GM20000 (cell line): ENCODE results near the gene CACNA1B.

Experiments
- DNase-seq: peaks from one replicate; pipeline ENCODE4 v3.0.0; 2012; ENCODE audit warnings: low spot score
- TF ChIP-seq, protein P1 (sequence below): IDR thresholded peaks from 2 replicates; pipeline ENCODE4 v1.5.1; 2012; ENCODE audit warnings: mild to moderate bottlenecking, control low read depth; ENCODE audit errors: extremely low read depth, missing control alignments

Gene CACNA1B

GRCh38 chr9:138066049-138066448, 188.5 kb downstream of the CACNA1B start:
- no peak for DNase-seq

DNA sequence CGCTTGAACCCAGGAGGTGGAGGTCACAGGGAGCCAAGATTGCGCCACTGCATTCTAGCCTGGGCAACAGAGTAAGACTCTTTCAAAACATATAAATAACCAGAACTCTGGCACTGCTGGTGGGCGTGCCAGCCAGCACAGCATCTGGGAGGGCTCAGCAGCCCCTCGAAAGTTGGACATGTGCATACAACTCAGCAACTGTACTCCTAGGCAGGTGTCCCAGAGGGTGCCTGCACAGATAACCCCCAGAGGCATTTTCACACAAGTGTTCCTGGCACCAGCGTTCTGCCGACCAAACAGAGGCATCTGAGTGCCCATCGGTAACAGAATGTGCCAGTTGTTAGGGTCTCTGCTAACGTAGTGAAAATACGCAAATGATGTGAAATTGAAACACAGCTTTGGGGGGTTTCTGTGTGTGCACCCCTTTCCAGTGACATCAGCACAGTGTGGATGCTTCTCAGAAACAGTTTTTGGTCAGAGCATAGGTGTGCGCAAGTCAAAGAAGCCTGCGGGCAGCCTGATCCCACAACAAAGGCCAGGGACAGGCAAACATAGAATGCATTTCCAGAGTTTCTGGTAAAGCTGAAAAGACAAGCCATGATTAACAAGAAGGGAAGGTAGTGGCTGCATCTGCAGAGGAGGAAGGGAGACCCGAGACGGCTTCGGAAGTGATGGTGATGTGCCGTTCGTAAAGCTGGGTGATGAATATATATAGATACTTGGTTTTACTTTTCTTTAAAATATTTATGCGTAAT, 190.2 kb downstream of the CACNA1B start:
- TF ChIP-seq, protein P1, sequence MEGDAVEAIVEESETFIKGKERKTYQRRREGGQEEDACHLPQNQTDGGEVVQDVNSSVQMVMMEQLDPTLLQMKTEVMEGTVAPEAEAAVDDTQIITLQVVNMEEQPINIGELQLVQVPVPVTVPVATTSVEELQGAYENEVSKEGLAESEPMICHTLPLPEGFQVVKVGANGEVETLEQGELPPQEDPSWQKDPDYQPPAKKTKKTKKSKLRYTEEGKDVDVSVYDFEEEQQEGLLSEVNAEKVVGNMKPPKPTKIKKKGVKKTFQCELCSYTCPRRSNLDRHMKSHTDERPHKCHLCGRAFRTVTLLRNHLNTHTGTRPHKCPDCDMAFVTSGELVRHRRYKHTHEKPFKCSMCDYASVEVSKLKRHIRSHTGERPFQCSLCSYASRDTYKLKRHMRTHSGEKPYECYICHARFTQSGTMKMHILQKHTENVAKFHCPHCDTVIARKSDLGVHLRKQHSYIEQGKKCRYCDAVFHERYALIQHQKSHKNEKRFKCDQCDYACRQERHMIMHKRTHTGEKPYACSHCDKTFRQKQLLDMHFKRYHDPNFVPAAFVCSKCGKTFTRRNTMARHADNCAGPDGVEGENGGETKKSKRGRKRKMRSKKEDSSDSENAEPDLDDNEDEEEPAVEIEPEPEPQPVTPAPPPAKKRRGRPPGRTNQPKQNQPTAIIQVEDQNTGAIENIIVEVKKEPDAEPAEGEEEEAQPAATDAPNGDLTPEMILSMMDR: no peak

More at GRCh38 chr9:138066049-138066448, 188.5 kb downstream of the CACNA1B start:
- TF ChIP-seq, protein P1: no peak

DNA sequence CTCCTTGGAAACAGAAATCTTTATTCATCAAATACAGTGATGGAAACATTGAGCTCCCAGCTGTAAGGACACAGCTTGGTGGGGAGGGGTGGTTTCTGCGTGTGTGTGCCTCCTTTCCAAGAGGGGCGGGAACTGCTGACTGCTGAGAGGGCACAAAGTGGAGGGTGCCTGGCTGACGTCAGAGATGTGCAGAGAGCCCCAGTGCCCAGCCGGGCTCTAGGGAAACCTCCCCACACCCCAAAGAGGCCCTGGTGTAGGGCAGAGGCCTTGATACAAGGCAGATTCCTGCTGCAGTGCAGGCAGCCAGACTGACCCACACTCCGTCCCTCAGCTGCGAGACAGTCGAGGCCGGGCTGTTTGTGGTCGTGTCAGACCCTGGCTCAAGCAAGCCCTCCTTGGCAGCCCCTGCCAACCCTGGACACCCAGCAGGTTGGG, 191.0 kb downstream of the CACNA1B start:
- no peak for DNase-seq
- TF ChIP-seq, protein P1: no peak

More for the DNA sequence above, 190.2 kb downstream of the CACNA1B start:
- DNase-seq: no peak

DNA sequence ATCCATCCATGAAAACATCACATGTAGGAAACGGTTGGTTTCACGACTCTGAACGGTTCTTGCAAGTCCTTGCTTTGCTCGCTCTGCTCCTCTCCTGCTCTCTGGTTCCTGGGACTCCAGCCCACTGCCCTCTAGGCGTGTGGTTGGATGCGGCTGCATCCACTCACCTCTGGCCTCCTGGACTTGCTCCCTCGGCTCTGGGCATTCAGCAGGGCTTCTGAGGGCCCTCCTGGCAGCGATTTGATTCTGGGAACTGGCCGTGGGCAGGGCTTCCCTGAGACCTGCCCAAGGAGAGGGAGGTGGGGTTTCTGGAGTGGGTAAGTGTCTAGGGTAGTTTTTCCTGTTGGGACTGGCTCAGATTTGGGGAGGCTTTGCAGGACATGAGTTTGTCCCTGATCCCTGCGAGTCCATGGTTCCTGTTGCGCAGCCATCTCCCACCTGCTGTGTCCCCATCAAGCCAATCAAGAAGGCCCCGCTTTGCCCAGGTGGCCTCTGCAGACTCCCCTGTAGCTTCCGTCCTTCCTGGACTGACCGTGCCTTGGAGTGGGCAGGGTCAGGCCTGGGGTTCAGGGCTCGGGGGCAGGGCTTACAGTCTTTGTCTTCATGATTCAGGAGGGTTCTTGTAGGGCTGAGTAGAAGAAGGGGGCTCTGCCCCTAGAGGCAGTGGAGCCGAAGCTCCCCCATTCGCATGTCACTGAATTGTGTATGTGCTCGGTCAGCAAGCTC, 192.3 kb downstream of the CACNA1B start:
- no peak for DNase-seq
- TF ChIP-seq, protein P1: no peak

- TF ChIP-seq, protein P1: no peak
- DNase-seq: no peak
Observed at GRCh38 chr9:138070815-138071214, 193.2 kb downstream of the CACNA1B start.

DNA sequence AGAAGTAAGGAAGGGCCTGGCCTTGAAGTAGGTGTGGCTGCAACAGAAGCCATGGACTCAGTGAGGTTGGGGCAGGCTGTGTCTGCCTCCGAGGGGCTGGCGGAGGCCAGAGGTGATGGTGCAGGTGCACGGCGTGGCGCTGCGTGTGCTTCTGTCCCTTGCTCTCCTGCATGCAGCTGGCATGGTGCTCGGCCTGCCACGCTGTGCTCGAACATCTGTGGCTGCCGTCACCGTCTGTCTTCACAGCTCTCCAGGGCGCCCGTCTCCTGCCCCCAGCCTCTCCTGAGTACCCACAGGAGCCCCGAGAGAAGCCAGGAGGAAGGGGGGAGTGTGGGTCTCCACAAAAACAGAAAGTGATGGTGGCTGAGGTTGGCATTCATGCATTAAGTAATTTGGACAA, 193.7 kb downstream of the CACNA1B start:
- DNase-seq: no peak
- TF ChIP-seq, protein P1: no peak

- no peak for DNase-seq
- TF ChIP-seq, protein P1: no peak
Observed at GRCh38 chr9:138071731-138072130, 194.1 kb downstream of the CACNA1B start.
